Measurements from ENCODE around the gene TMEM120A. TPM values are rescaled to one million over a fixed set of nuclear protein-coding genes. Genes with fewer than 3 reads are reported as not detected.
A peak's percentile ranks its signal among the peaks of the same experiment; 100 is the strongest.

The TMEM120A gene
- polyA plus RNA-seq, 5 donors = 34.0 to 45.8 (median 42.5) TPM

DNA sequence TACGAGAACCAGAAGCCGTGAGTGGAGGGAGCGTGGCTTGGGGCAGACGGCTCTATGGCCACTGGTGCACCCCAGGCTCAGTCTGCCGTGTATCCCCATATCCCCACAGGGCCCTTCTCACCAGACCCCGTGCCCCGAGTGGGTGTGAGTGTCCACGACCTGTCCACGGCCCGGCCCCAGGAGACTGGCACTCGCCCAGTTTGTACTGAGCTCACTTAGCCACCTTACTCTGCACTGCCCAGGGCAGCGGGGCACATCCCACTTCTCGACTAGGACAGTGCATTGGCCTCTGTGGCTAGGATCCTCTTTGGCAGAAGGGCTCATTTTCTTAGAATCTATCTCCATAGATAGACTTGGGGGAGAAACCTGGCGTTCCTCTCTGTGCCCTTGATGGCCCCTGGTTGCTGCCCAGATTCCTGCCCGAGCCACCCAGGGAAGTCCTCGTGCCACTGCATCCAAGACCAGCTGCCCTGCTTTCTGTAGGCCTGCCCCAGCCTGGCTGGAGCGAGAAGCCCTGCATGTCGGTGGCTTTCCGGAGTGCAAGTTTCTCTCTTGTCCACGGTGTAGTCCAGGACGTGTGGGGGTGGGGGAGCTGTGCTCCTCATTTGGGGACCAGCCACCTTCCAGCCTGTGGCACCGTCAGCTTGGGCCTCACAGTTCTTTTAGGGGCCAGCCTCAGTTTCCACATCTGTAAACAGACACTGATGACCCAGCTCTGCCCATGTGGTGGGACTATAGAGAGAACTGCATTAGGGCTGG is 11.9 kb downstream of the TMEM120A start:
- no peak for DNase-seq

DNA sequence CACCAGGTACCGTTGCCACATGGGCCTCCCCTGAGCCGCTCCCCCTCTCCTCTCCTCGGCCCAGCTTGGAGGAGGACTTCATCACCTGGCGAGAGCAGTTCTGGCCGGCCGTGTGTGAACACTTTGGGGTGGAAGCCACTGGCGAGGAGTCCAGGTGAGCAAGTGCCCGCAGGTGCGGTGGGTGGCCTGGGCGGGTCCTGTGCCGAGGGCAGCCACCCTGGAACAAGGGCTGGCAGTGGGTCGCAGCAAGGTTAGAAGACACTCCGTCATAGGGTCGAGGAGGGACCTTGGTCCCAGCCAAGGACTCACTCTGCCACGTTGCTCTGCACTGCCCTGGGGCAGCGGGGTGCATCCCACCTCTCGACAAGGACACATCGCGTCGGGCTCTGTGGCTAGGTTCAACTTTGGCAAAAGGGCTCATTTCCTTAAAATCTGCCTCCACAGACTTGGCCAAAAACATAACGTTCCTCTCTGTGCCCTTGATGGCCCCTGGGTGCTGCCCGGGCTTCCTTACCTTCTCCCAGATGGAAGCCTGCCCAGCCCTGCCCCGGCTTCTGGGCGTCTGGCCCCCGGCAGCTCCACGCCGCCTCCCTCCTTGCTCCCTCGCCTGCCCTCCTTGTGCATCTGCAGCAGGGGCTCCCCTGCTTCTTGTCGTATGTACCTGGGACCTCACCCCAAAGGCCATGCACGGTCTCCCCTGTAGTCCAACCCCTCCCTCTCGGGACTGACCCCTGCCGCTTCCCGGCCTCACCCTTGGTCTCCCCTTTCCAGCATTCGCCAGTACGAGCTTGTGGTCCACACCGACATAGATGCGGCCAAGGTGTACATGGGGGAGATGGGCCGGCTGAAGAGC is 12.7 kb downstream of the TMEM120A start:
- DNase-seq = no peak

- no peak for DNase-seq
Observed at GRCh38 chr7:75981203-75981452, 13.3 kb downstream of the TMEM120A start.

GRCh38 chr7:75980430-75981202 is 13.8 kb downstream of the TMEM120A start:
- no peak for DNase-seq

- DNase-seq = no peak
Observed at GRCh38 chr7:75979759-75980429, 14.5 kb downstream of the TMEM120A start.

- DNase-seq = peak; percentile 34 to 48
Observed at GRCh38 chr7:75977743-75978142, 16.7 kb downstream of the TMEM120A start.

GRCh38 chr7:75971961-75972763 is 22.2 kb downstream of the TMEM120A start:
- no peak for DNase-seq

DNA sequence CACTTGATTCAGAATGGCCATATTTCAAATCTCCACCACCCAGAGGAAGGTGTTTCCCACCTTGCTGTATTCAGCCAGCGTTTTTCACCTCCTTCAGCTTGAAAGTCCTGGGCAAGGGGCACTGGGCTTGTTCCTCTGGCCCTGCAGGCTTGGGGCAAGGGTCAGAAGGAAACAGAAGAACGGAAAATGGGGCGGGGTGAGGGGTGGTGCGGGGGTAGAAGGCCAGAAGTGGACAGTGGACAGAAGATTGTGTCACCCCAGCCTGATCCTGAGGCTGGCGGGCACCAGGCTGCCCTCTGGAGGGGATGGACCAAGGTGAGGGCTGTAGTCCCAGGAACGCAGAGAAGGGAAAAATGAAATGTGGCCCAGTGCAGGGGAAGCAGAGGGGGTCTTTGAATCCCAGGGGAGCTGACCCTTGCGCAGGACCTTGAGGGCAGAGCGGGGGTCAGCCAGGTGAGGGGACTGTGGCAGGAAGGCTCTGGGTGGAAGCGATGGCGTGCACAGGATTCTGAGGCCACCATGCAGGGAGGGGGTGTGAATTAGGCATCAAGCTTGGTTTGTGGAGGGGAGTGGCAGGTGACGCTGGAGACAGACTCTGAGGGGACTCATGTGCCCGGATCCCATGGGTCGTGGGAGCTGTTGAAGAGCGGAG is 23.0 kb downstream of the TMEM120A start:
- no peak for DNase-seq

GRCh38 chr7:75969704-75970498 is 24.5 kb downstream of the TMEM120A start:
- DNase-seq = no peak

DNA sequence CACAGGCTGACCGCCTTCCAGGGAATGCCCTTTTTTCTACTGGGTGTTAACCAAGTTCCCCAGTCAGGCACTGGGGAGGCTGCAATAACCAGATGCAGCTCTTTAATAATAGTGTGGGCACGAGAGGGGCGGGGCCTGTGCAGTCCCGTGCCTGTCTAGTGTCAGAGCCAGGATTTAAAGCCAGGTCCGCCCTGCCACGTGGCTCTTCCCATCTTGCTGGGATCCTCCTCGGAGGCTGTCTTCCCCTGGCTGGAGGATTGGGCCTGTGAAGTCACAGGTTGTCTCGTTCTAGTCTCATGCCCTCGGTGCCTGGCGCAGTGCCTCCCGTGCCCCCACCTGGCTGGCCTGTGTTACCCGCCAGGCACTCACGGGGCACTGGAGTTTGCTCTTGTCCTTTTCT is 25.2 kb downstream of the TMEM120A start:
- DNase-seq = no peak

DNA sequence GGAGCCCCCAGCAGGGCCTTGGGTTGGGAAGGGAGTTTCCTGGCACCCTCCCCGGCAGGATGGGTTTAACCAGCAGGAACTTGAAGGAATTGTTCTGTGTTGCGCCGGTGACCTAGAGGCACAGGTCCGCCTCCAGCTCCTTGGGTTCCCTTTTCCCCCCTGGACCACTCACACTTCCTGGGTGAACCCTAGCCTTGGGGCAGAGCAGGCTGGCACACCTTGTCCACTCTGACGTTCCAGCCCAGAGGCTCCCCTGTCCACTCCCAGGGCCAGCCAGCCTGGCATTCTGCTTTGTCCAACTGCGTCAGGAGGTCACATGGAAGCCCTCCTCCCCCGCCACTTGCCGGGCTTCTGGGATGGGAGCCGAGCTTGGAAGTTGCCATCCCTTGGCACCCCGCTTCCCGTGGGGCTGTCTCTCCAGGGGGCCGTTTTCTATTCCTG is 25.8 kb downstream of the TMEM120A start:
- no peak for DNase-seq

- DNase-seq = no peak
Observed at GRCh38 chr7:75968012-75968411, 26.4 kb downstream of the TMEM120A start.

GRCh38 chr7:75967487-75967997 is 26.9 kb downstream of the TMEM120A start:
- DNase-seq = peak; percentile 68 to 73

DNA sequence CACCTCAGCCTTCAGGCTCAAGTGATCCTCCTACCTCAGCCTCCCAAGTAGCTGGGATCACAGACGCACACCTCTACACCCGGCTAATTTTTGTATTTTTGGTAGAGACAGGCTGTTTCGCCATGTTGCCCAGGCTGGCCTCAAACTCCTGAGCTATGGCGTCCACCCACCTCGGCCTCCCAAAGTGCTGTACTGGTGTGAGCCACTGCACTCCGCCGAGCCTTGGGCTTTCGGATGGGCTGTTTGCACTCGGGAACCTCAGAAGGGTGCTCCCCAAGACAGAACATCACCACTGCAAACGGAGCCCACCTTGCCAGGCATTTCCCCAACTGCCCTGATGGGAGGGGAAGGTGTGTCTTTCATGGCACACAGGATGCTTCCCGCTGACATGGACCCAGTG is 27.3 kb downstream of the TMEM120A start:
- DNase-seq = no peak

GRCh38 chr7:75966190-75966961 is 28.0 kb downstream of the TMEM120A start:
- no peak for DNase-seq

DNA sequence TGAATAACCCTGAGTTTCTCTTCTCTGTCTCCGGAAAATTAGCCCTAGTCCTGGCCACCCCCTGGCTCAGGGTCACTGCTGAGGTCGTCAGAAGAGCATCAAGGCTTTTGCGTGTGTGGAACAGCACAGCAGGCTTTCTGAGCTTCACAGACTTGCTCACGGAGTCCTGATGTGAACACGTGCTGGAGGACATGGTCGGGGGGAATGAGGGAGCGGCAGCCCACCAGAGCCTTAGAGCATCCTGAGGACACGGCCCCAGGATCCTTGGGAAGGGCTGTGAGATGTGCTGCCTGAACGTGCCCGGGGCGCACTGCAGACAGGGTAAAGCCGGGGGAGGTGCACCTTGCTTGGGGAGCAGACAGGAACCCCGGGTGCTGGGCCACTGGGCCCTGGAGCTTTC is 28.8 kb downstream of the TMEM120A start:
- DNase-seq = no peak

DNA sequence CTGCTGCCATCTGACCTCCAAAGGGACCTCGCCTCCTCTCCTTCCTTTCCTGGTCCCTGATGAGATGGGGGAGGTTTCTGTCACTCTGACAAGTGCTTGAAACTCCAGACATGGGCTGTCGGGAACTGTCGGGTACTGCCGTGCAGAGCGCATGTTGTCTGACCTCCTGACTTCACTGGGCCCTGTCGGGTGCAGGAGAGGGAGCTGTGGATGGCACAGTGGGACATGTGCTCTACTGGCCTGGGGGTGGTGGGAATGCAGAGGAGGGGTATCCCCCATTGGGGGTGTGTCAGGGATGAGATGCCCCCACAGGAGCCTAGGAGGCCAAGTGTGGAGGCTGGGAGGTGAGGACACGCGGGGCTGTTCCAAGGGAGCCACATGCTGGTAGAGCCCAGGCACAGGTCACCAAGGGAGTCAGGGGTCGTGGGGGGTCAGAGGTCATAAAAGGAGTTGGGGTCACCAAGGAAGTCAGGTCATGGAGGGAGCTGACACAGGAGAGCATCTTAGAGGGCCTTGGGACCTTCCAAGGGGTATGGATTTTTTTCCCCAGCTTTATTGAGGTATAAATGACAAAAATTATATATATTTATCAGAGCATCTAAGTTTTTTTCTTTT is 30.9 kb downstream of the TMEM120A start:
- DNase-seq = no peak
